AG04450 (cell line): Measurements from ENCODE around the gene EMC6. TPM values are rescaled to one million over a fixed set of nuclear protein-coding genes. Genes with fewer than 3 reads are reported as not detected.

Source experiments
- CTCF ChIA-PET: fragments of 300-600, 350-600 bp; formaldehyde crosslinking; extraction: SDS; loops from one replicate; lab custom pipeline; 2022; ENCODE audit warnings: antibody characterized with exemption, inconsistent platforms; lab: Charles Lee
- POLR2A ChIA-PET: fragments of 350-600 bp; formaldehyde crosslinking; extraction: SDS; loops from one replicate; lab custom pipeline; 2021; ENCODE audit warnings: antibody characterized with exemption, inconsistent platforms; lab: Yijun Ruan, JAX
- DNase-seq: peaks from one replicate; pipeline ENCODE4 v3.0.0-alpha.2; 2011; ENCODE audit warnings: low read depth, low spot score
- H3K27ac ChIP-seq: one replicate; pipeline ENCODE4 v1.5.1; 2012; ENCODE audit warnings: low read depth, low read length, control low read depth
- H3K27me3 ChIP-seq: one replicate; pipeline ENCODE4 v1.6.0; 2012; ENCODE audit warnings: low read length; ENCODE audit not compliant: control insufficient read depth, insufficient read depth
- H3K4me3 ChIP-seq: 2 replicates; pipeline ENCODE4 v1.5.1; 2011; ENCODE audit warnings: mild to moderate bottlenecking, low read depth, low read length, control low read depth
- H3K9me3 ChIP-seq: 2 replicates; pipeline ENCODE4 v1.5.1; 2012; ENCODE audit warnings: low read length; ENCODE audit not compliant: control insufficient read depth, insufficient read depth
- CTCF ChIP-seq: IDR thresholded peaks from 2 replicates; pipeline ENCODE4 v1.5.1; 2011; ENCODE audit warnings: low read depth, low read length, control low read depth, inconsistent platforms
- polyA plus RNA-seq: library from polyadenylated mRNA; depleted of rRNA; stranded (reverse); fragments of >200 nt; gene quantifications from 2 replicates; pipeline ENCODE4 v1.2.3, GENCODE V29; 2011

Gene EMC6
- polyA plus RNA-seq, 1 experiment = 23.4 TPM

- DNase-seq = no peak
- ChIA-PET POLR2A (no interaction called here), CTCF (no interaction called here)
- no peak for TF ChIP-seq CTCF
- Histone ChIP-seq H3K27ac (no peak overlapping the region), H3K27me3 (no peaks in the 10 kb centered on the region), H3K9me3 (no peaks in the 10 kb centered on the region), H3K4me3 (no peak overlapping the region)
These were observed 26.7 kb upstream of the EMC6 start for GRCh38 chr17:3641717-3642486.

GRCh38 chr17:3643889-3644349 lies 24.7 kb upstream of the EMC6 start:
- TF ChIP-seq CTCF = no peak
- ChIA-PET POLR2A (interaction anchor here (0.5 to 1.5 kb wide), 2 partner anchors 24 to 500 kb away, joined by 4 to 6 read pairs; no protein-coding TSS in a partner anchor), CTCF (interaction anchor here (1.6 kb wide), 1 partner anchor 596 kb away, joined by 6 read pairs; no protein-coding TSS in a partner anchor)
- no peak overlapping the region for H3K4me3 ChIP-seq
- no peak for DNase-seq
- H3K27me3 ChIP-seq = no peaks in the 10 kb centered on the region
- H3K27ac ChIP-seq = no peak overlapping the region
- H3K9me3 ChIP-seq = no peaks in the 10 kb centered on the region

- Histone ChIP-seq H3K27ac (no peak overlapping the region), H3K4me3 (no peak overlapping the region), H3K9me3 (no peaks in the 10 kb centered on the region), H3K27me3 (no peaks in the 10 kb centered on the region)
- DNase-seq = no peak
- POLR2A ChIA-PET = no interaction called here
- CTCF ChIA-PET = interaction anchor here (1.6 kb wide), 1 partner anchor 597 kb away, joined by 6 read pairs; no protein-coding TSS in a partner anchor
- TF ChIP-seq CTCF = no peak
These were observed 23.3 kb upstream of the EMC6 start for GRCh38 chr17:3645310-3645709.

- DNase-seq = no peak
- ChIA-PET CTCF (interaction anchor here (1.0 to 4.8 kb wide), 9 partner anchors 11 to 820 kb away, joined by 3 to 28 read pairs (median 5); partner anchors contain the start of genes CTNS and SHPK), POLR2A (interaction anchor here (1.3 kb wide), 1 partner anchor 598 kb away, joined by 3 read pairs; no protein-coding TSS in a partner anchor)
- H3K27me3 ChIP-seq = no peaks in the 10 kb centered on the region
- no peak overlapping the region for H3K4me3 ChIP-seq
- no peak overlapping the region for H3K27ac ChIP-seq
- no peaks in the 10 kb centered on the region for H3K9me3 ChIP-seq
- no peak for TF ChIP-seq CTCF
These were observed 21.4 kb upstream of the EMC6 start for GRCh38 chr17:3647251-3647650.
